ENCODE measurements around the gene IGF2R.

IGF2R gene

DNA sequence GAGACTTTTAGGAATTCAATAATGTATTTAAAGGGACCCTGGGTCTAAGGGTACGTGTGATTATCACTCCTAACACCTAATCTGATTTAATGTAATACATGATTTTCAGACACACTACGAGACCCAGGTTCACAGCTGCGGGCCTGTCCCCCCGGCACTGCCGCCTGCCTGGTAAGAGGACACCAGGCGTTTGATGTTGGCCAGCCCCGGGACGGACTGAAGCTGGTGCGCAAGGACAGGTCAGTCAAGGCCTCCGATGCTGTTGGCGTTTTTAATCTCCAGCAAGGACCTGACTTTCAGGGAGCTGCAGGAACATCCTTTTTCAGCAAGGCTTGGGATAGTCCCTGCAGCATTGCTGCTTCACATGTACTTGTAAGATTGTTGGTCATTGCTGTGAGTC, 58.2 kb downstream of the IGF2R start:
- DNase-seq (ENCODE audit: low read depth): no peak

DNA sequence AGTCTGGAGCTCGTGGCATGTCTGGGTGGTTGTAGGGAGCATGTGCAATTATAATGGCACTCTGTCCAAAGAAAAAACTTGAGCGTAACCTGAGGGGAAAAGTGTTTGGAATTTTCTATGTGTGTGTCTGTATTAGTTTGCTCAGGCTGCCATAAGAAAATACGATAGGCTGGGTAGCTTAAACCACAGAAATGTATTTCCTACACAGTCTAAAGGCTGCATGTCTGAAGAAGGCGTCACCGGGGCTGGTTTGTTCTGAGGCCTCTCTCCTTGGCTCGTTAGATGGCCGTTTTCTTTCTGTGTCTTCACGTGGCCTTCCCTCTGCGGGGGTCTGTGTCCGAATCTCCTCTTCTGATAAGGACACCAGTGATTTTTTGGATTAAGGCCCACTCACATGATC, 59.0 kb downstream of the IGF2R start:
- DNase-seq (ENCODE audit: low read depth): no peak

DNA sequence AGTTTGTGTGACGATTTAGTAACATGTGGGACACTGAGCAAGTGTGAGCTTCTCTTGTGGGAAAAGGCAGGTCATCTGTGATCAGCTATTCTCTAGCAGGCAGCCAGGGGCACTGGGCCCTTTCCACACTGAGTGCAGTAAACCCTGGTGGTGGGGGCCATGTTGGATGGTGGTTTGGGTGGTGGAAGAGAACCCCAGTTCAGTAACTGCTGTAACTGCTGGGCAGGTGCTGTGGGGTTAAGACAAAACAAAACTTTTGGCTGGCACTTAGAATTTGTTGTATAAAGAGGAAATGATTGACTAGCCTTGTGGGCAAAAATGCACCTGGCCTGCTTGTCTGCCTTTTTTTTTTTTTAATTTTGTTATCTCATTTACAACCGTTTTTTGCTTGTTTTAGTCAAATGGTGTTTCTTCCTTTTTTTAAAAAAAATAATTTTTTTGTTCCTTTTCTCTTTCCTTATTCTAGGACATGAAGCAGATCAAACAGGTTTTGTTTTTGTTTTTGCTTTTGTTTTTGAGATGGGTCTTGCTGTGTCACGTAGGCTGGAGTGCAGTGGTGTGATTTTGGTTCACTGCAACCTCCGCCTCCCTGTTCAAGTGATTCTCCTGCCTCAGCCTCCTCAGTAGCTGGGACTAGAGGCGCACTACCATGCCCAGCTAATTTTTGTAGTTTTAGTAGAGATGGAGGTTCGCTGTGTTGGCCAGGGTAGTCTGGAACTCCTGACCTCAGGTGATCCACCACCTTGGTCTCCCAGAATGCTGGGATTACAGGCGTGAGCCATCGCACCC, 59.8 kb downstream of the IGF2R start:
- DNase-seq (ENCODE audit: low read depth): no peak

DNA sequence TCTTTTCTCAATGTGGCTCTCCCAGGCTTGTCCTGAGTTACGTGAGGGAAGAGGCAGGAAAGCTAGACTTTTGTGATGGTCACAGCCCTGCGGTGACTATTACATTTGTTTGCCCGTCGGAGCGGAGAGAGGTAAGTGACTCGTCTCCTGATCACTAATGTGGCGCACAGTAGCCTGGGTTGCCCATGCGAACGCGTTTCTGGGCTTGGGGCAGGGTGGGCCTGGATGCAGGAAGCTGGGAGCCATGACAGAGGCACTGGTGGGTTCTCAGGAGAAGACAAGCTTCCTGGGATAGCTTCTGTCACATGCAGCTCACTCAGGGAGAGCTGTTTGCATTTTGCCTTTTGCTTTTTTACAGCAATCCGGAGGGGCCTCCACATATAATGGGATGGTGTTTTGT, 60.6 kb downstream of the IGF2R start:
- no peak for DNase-seq (ENCODE audit: low read depth)

DNA sequence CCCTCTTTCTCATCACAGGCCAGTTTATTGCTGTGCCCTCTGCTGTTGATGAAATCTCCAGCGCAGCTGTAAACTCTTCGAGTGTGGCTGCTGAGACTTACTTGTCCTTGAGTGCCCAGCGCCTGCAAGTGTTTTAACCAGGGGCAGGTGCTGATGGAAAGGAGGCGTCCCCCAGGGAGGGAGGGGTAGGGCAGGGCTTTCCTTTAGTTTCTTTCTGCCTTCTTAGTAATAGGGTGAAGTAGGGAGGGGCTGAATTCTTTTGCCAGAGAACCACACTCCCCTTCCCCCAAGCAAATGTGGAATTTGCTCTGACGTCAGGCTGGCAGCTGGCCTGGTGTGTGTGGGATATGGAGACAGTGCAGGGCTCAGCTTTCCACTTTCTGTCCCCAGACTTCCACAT, 61.2 kb downstream of the IGF2R start:
- no peak for DNase-seq (ENCODE audit: low read depth)

DNA sequence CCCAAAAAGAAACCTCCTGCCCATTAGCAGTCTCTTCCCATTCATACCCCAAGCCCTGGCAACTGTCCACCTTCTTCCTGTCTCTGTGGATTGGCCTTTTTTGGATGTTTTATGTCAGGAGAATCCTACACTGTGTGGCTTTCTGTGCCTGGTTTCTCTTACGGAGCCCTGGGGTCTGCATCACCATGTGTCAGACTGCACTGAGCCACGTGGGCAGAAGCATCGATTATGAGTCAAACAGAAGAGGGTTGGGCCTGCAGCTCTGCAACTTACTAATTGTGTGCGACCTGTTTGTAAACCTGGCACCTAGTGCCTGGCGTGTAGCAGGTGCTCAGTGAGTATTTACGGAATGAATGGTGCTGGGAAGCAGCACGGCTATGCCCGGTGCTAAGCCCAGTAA, 62.6 kb downstream of the IGF2R start:
- DNase-seq (ENCODE audit: low read depth): no peak

DNA sequence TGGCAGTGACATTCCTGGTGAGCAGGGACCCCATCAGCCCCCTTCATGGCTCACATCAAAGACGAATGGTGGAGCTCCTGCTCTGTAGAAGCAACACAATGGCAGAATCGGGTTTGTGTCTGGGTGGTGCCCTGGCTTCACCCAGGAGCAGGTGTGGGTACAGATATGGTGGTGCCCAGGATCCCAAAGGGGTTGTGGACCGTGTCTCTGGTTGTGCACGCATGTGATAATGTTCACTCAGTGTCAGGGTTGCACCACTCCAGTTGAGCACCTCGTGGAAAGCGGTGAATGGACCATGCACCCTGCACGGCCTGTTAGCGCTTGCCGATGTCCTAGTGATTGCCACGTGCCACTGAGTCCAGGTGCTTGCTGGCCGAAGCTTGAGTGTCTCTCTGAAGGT, 63.0 kb downstream of the IGF2R start:
- DNase-seq (ENCODE audit: low read depth): no peak

DNA sequence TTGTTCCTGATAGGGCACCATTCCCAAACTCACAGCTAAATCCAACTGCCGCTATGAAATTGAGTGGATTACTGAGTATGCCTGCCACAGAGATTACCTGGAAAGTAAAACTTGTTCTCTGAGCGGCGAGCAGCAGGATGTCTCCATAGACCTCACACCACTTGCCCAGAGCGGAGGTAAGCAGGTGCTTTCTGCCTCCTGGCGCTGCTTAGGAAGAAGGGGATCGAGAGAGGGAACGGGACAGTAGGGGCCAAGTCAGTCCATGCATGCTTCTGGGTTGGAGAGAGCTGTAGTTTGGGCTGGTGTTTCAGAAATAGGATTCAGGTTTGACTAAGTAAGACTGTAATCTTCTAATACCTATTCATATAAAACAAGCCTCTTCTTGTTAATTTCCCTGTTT, 63.7 kb downstream of the IGF2R start:
- no peak for DNase-seq (ENCODE audit: low read depth)

DNA sequence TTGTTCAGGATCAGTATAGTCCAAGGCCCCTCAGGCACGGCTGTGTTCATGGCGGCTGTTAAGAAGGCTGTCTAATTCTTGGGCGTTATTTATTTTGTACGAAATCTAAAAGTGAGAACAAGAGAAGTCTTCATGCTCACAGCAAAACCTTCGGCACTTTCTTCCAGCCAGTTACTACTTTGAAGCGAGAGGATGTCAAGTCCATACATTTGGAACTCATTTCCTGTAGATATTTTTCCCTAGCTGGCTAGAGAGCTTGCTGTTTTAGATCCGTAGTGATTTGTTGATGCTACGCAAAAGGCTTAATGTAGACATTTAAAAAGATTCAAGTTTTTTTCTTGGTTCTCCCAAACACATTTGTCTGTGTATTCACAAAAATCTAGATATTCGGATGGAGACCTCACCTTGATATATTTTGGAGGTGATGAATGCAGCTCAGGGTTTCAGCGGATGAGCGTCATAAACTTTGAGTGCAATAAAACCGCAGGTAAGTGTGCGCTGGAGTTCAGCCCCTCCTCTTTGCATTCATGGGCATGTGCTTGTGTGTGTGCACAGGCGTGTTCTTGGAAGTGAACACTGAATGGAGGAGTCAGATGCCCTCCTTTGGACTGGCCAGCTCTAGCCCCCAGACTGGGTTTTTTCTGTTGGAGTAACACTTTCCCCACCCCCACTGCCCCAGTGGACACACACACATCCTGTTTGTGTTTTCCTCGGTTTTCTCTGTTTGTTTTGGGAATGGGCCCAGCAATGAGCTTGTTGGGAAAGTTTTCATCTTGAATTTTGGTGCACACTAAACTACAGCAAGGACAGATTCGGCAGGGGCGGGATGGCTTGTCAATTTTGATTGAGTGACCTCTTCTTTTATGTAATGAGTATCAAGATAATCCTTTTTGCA, 65.4 kb downstream of the IGF2R start:
- DNase-seq (ENCODE audit: low read depth): no peak

DNA sequence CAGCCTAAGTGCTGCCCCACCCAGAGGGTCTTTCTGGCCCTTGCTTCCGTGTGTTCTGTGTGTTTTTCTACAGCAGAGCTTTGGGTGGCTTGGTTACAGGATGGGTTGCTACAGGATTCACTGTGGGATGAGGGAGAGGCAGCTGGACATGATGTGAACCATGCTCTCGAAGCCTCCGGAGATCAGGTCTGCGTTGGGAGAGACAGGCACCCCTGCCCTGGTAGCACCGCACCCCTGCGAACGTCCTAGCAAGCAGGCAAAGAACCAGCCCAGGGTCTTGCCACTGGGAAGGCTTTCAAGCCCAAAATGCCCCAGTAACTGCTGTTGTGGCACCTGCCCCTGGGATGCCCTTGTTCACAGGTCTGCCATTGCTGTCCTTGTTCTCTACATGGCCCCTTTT, 66.4 kb downstream of the IGF2R start:
- DNase-seq (ENCODE audit: low read depth): no peak

DNA sequence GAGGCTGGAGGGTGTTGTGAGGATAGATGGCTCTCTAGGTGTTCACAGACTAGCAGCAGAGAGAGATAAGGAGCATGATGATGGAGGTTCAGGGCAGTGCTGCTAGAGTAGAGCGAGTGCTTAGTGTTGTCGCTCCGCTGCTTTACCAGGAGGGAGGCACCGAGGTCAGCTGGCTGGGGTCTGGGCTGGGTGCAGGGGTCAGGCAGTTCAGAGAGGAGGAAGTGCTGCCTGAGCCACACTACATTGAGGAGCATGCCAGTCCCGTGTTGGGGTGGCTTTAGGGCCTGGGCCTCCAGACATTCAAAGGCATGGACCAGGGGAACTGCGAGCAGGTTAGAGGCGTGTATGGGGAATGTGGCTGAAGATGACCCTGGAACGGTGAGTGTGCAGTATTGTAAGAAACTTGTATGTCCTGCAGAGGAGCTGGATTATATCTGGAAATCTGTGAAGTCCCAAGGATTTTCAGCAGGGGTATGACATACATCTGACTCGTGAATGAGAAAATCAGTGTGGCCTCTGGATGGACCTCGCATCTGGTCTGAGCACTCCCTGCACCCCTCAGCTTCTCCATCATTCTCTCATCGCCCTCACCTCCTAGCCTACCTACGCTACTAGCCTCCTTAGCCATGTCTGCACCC, 66.9 kb downstream of the IGF2R start:
- no peak for DNase-seq (ENCODE audit: low read depth)

DNA sequence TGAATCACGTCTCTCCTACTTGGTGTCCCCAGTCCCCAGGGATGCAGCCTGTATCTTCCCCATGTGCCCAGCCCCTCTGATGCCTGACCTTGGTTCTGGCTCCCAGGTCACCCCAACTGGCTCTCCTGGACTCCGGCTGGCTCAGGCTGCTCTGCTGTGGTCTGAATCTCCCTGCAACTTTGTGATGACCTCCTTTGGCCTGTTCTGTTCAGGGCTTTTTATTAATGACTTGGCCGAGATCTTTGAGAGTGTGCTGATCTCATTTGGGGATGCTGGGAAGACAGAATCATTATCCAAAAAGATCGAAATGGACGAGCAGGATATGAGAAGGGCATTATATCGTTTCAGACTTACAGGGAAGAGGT, 67.4 kb downstream of the IGF2R start:
- DNase-seq (ENCODE audit: low read depth): no peak

DNA sequence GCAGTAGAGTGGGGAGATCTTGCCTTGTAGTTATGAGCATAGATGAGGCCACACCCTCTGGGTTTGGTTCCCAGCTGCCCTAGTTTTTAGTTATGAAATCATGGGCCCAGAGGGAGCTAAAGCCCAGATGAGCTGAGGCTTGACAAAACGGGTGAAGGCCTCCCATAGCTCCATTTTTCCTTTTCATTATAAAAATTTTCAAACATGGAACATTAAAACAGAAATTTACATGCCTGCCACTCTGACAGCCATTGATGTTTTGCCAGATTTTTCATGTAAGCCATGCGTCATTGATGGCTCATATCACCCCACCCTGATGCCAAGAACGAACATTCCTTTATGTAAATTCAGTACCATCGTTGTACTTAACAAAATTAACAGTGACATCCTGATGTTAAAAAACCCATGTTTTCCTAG, 67.9 kb downstream of the IGF2R start:
- DNase-seq (ENCODE audit: low read depth): no peak

DNA sequence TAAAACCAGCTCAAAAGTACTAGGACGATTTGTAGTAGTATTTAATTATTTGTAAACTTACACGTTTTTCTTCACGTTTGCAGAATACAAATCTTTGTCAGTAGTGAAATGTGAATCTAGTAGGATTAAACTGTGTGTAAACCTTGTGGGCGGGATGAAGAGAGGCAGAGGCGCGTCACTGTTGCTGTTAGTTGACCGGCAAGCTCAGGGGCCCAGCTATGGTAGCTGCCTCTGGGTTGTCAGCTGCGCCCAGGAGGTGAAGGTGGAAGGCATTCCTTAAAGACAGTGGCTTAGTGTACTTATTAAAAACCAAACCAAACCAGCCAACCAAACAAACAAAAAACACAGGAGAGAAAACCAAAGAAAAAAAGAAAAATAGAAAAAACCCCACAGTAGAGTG, 69.6 kb downstream of the IGF2R start:
- no peak for DNase-seq (ENCODE audit: low read depth)

DNA sequence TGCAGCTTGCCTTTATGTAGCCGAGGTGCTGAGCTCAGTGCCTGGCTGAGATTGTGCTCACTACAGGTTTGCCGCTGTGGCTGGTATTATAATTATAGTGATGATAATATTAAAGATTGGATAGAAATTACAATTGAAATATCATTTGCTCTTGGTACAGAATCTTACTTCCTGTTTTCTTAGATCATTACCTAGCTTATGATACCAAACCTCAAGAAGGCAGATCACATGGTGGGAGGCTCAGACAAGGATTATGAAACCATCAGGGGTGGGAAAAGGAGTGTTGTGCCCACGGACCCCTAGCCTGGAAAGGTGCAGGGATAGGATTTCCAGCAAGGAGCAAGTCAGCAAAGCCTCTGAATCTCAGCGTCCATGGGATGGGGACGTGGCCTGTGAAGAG, 70.6 kb downstream of the IGF2R start:
- no peak for DNase-seq (ENCODE audit: low read depth)

DNA sequence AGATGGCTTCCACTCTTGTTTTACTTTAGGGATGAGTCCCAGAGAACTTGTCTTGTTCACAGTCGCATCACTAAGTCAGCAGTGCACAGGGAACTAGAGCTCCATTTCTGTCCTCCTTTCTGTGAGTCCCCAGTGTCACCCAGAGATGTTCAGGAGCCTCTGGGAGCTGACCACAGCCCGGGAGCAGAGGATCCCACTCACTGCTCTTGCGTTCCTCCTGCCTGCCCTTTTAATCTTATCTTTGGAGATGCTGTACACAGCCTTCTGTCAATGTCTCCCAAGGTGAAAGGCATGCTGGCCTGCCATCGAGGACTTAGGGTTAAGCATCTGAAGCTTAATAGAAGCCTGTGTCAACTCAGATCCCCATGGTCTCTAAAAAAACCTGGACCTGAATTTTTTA, 71.2 kb downstream of the IGF2R start:
- DNase-seq (ENCODE audit: low read depth): no peak

DNA sequence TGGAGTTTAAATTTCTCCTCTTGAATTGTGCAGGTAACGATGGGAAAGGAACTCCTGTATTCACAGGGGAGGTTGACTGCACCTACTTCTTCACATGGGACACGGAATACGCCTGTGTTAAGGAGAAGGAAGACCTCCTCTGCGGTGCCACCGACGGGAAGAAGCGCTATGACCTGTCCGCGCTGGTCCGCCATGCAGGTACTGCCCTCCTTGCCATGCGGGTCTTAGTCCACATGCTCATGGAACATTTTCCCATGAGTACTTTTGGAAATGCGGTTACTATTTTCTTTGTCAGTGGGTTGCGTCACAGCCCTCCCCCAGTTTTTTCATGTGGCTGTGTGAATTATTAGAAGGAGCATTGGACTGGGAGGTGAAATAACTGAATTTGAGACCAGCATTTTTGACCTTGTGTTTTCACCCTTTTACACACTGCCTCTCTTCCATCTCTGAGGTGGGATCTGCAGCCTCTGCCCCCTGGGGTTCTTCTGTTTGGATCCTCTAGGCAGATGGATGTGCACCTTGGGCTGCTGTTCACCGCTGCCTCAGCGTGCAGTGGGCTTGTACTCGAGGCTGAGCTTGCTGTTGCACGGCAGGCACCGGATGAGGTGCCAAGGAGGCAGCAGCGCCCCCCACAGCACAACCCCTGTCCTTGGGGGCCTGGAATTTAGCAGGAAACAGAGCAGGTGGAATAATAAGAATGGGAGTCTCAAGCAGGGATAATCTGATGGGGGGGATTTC, 71.8 kb downstream of the IGF2R start:
- DNase-seq (ENCODE audit: low read depth): no peak

DNA sequence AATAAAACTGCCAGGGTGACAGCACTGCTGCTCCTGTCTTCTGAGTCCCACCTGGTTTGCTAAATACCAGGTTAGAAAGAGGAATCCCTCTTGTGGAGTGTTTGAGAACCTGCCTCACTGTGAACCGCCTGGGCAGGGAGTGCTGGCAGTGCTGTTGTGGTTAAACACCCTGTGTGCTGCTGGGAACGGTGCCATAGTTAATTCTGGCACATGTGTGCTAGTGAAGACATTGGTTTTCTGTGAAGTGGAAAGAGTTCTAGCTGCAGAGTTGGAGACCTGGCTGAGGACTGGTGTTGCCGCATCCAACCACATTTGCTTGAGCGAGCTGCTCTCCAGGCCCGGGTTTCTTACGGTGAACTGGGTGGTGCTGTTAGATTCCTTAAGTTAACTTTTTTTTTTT, 72.7 kb downstream of the IGF2R start:
- DNase-seq (ENCODE audit: low read depth): no peak

DNA sequence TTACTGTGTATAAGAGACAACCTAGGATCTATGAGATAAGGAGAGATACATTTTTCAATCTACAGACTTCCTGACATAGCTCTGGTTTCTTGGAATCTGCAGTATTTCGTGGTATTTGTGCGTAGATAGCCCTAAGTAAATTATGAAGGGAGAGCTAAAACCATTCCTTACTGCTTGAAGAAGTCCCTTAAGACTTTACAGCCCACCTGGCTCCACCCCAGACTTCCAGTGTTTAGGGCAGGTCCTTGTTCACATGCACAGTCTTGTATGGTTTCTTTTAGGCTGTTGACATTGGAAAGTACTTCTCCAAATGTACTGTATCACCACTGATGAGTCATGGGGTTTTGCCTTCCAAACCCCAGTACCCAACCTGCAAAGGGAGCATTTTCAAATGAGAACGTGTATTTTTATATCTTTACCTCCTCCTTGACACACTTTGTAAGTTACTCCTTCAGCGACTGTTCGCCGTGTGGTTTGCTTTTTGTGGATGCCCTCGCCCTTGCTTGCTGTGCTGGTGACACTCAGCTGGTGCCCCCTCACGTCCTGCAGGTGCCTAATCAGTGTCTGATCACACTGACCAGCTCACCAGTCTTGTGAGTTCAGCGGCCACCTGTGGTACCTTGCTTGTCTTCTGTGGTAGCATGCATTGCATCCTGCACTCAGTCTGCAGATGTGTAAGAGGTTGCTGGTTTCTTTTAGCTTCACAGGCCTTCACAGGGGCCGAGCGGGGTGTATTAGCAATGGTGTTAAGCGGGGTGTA, 73.3 kb downstream of the IGF2R start:
- no peak for DNase-seq (ENCODE audit: low read depth)

DNA sequence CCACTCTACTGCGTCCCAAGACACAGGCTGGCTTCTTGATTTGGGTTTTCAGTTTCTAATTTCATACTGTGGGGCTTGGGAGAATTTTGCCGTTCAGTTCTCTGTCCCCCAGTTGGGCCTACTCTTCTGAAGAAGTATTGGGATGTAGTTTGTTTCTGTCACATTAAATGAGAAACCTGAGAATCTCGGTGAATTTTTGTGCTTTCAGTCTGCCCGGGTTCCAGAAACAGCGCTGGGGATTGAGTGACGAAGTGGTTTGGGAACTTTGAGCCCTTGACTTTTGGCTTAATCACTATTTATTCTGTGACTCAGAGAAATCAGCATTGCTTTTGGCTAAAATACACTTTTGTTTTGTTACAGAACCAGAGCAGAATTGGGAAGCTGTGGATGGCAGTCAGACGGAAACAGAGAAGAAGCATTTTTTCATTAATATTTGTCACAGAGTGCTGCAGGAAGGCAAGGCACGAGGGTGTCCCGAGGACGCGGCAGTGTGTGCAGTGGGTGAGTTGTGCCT, 74.0 kb downstream of the IGF2R start:
- DNase-seq (ENCODE audit: low read depth): no peak

DNA sequence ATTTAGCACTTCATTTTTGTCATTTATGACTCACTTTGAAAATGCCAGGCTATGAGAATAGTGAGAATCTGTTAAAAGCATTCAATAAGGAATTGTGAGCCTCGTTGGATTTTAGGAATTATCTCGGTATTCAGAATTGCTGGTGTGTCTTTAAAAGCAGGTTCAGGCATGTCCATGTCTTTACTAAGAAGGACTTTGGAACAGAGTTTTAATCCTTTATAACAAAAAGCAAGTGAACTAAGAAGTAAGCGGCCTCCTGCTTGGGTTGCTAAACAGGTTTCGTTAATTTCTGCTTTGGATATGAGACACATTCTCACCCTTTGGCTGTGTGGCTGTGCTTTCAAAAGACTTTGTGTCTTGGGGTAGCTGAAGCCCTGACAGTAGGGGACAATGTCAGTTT, 74.9 kb downstream of the IGF2R start:
- no peak for DNase-seq (ENCODE audit: low read depth)

All from CMK (cell line).